SU-DHL-6 (cell line): ENCODE results near the gene CDH3.

ENCODE experiments used
- CTCF ChIP-seq: fragments of 200-600 bp; sonication (generic); IDR thresholded peaks from one replicate; pipeline ENCODE4 v1.5.1; 2017; ENCODE audit warnings: antibody characterized with exemption, mild to moderate bottlenecking, low read length, moderate library complexity; ENCODE audit not compliant: insufficient read depth, poor library complexity, severe bottlenecking
- EZH2phosphoT487 ChIP-seq: fragments of 200-600 bp; sonication (generic), shearing (Covaris generic); conservative IDR thresholded peaks from 2 replicates; pipeline ENCODE4 v1.6.1; 2018; ENCODE audit warnings: mild to moderate bottlenecking, antibody characterized with exemption, low read length, moderate library complexity, mixed read lengths

GRCh38 chr16:68713361-68713760, 68.3 kb downstream of the CDH3 start:
- TF ChIP-seq CTCF (no peak), EZH2phosphoT487 (no peak)
